ENCODE results near the gene GPR87. TPM values are rescaled to one million over a fixed set of nuclear protein-coding genes. Genes with fewer than 3 reads are reported as not detected.

Gene GPR87
- polyA plus RNA-seq, 4 donors, result 0.11 to 0.40 (median 0.18) TPM; not detected in 1

Other genes starting within 250 kb of the GPR87 start
- gene MED12L, start 231.2 kb downstream of the GPR87 start, polyA plus RNA-seq (ENCODE audit: insufficient read length in 4 of 4), result 1 to 10 TPM; 1.6 to 2.5 (median 2.0) TPM
- gene GPR171, start 113.6 kb downstream of the GPR87 start, polyA plus RNA-seq (ENCODE audit: insufficient read length in 4 of 4), result under 1 TPM in 3 of 4 donors, not detected in 1; 0.21 to 0.42 (median 0.37) TPM
- gene P2RY14, start 38.3 kb downstream of the GPR87 start, polyA plus RNA-seq (ENCODE audit: insufficient read length in 4 of 4), result under 1 TPM; 0.90 to 0.99 (median 0.94) TPM
- 1 to 10 TPM in 3 of 4 donors, under 1 TPM in 1; 0.32 to 2.2 (median 1.9) TPM for gene P2RY13, start 12.7 kb upstream of the GPR87 start, polyA plus RNA-seq (ENCODE audit: insufficient read length in 4 of 4)
- gene P2RY12, start 67.9 kb upstream of the GPR87 start, polyA plus RNA-seq (ENCODE audit: insufficient read length in 4 of 4), result 1 to 10 TPM in 2 of 4 donors, under 1 TPM in 2; 0.55 to 2.8 (median 0.99) TPM
- 1 to 10 TPM; 2.1 to 2.7 (median 2.1) TPM for gene IGSF10, start 144.2 kb upstream of the GPR87 start, polyA plus RNA-seq (ENCODE audit: insufficient read length in 4 of 4)

Data from right renal pelvis (tissue), 4 donors.